Breast epithelium (tissue), 3 donors: ENCODE data around the gene NID2.

ENCODE experiments used
- POLR2A ChIP-seq: fragments of 450-650 bp; IDR thresholded peaks from one replicate; pipeline ENCODE4 v1.6.1; 2016; ENCODE audit warnings: antibody characterized with exemption, mild to moderate bottlenecking, moderate library complexity
- TF ChIP-seq, protein P1 (sequence below), 3 donors: fragments of 450-650 bp; IDR thresholded peaks; one replicate each; pipeline ENCODE4 v1.5.1; 2016 to 2017; ENCODE audit warnings: antibody characterized with exemption in 3 of 3, mild to moderate bottlenecking in 3 of 3, moderate library complexity in 3 of 3

GRCh38 chr14:52046376-52046917, 22.4 kb downstream of the NID2 start:
- TF ChIP-seq, protein P1, sequence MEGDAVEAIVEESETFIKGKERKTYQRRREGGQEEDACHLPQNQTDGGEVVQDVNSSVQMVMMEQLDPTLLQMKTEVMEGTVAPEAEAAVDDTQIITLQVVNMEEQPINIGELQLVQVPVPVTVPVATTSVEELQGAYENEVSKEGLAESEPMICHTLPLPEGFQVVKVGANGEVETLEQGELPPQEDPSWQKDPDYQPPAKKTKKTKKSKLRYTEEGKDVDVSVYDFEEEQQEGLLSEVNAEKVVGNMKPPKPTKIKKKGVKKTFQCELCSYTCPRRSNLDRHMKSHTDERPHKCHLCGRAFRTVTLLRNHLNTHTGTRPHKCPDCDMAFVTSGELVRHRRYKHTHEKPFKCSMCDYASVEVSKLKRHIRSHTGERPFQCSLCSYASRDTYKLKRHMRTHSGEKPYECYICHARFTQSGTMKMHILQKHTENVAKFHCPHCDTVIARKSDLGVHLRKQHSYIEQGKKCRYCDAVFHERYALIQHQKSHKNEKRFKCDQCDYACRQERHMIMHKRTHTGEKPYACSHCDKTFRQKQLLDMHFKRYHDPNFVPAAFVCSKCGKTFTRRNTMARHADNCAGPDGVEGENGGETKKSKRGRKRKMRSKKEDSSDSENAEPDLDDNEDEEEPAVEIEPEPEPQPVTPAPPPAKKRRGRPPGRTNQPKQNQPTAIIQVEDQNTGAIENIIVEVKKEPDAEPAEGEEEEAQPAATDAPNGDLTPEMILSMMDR (IDR thresholded peaks at IDR 0.05), result no peak
- TF ChIP-seq POLR2A, result no peak
